Tibial artery (tissue), 4 donors: ENCODE results near the gene ANKS3.

Experiments used
- DNase-seq, 2 donors: peaks; one replicate each; pipeline ENCODE4 v3.0.0-alpha.2; 2019
- H3K27ac ChIP-seq, 2 donors: fragments of 200-600 bp; sonication (generic) in 1 of 2; 1 replicate in 1 of 2; 2 replicates in 1 of 2; pipeline ENCODE4 v1.5.1; 2018 to 2019; ENCODE audit warnings: mild to moderate bottlenecking in 1 of 2
- H3K27me3 ChIP-seq, 2 donors: fragments of 200-600 bp; sonication (generic) in 1 of 2; one replicate each; pipeline versions ENCODE4 v1.5.1 to v1.6.0; 2016 to 2019
- H3K36me3 ChIP-seq, 3 donors: fragments of 200-600 bp; sonication (generic) in 2 of 3; one replicate each; pipeline ENCODE4 v1.5.1; 2016 to 2019; ENCODE audit warnings: mild to moderate bottlenecking in 2 of 3
- H3K4me1 ChIP-seq, 4 donors: fragments of 200-600 bp; sonication (generic) in 2 of 4; 1 replicate in 3 of 4; 2 replicates in 1 of 4; pipeline ENCODE4 v1.5.1; 2016 to 2019
- H3K4me3 ChIP-seq, 2 donors: fragments of 200-600 bp; sonication (generic) in 1 of 2; 1 replicate in 1 of 2; 2 replicates in 1 of 2; pipeline ENCODE4 v1.5.1; 2018 to 2019; ENCODE audit warnings: mild to moderate bottlenecking in 2 of 2
- H3K9me3 ChIP-seq, 3 donors: fragments of 200-600 bp; sonication (generic) in 1 of 3; one replicate each; pipeline ENCODE4 v1.5.1; 2016 to 2019
- CTCF ChIP-seq, 2 experiments: fragments of 200-600 bp in 1 of 2; fragments of 450-650 bp in 1 of 2; IDR thresholded peaks; one replicate each; pipeline ENCODE4 v1.5.1; 2017 to 2019; ENCODE audit warnings: antibody characterized with exemption in 2 of 2, mild to moderate bottlenecking in 1 of 2, moderate library complexity in 1 of 2
- intact Hi-C: fragments of 100-400 bp; cut with DNase I; formaldehyde crosslinking; loops from one replicate; pipeline ENCODE4 v1.15.0; 2023; ENCODE audit warnings: low total_unique reads

The ANKS3 gene

DNA sequence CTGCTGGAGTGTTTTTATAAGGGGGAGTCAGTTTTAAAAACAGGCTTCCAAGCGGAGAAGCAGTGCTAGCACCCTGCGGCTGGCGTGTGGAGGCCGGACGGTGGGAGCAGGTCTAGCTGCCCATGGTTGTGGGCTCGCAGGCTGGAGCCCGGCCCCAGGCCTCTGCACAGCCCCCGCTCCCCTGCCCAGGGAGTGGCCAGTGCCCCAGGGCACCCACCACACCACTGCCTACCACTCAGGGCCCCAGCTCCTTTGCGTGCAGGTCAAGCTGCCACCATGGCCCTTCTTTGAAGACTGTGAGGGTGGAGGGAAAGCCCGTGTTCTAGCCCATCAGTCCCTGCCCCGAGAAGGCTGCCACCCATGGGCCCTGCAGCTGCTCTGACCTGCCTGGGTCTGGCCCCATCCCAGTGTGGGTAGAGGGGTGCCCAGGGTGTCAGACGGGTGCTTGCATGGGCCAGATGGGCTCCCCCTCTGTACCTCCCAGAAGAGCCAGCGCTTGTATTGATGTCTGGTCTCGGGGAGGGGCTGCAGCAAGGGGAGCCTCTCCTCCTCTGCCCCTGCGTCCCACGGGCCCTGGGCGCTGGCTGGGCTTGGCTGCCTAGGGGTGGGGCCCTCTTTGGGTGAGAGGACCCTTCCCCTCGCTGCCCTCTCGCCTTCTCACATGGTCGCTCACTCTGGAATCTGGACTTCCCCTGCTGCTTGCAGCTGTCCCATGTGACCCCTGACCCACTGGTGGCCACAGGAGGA lies 42.2 kb downstream of the ANKS3 start:
- H3K27ac ChIP-seq, result no peak overlapping the region
- DNase-seq, result peak in 1 of 2 donors; percentile 66
- no peaks in the 10 kb centered on the region for H3K27me3 ChIP-seq
- H3K9me3 ChIP-seq, result no peaks in the 10 kb centered on the region
- peaks cover 0 to 40% (median 16%) of the 10 kb centered on the region in 4 donors for H3K4me1 ChIP-seq
- H3K4me3 ChIP-seq, result no peak overlapping the region
- H3K36me3 ChIP-seq, result peaks cover 4 to 61% (median 38%) of the 10 kb centered on the region in 3 donors
- no peak for TF ChIP-seq CTCF (IDR thresholded peaks at IDR 0.05)
- intact Hi-C loops, result no loop called here

DNA sequence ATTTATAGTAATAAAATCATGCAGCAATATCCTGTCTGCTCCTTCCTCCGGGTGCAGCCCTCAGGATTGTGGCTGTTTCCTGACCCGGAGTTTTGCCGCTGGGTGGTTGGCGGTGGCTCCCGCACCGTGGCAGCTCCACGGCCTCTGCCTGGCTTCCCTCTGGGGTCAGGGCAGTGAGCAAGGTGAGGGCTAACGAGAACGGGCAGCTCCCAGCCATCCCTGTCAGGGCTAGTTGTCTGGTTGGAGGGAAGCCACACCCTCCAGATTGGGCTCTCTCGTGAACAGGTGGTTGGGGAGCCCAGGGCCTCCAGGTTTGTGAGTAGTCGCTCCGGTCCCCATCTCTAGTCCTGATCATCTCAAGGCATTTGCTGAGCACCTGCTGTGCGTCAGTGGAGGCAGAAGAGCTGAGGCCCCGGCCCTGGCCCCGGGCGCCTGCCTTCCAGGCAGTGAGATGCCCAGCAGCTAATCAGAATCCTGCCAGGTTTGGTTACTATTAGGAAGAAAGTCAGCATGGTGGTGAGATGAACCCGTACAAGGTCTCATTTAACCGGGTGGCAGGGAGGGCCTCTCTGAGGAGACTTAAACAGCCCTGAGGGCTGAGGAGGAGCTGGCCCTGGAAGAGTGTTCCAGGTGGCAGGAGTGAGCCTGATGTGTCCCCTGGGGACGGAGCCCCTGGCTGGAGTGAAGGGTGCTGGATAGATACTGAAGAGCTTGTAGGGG lies 43.0 kb downstream of the ANKS3 start:
- H3K36me3 ChIP-seq, result peaks cover 6 to 61% (median 37%) of the 10 kb centered on the region in 3 donors
- no peak for TF ChIP-seq CTCF (IDR thresholded peaks at IDR 0.05)
- no peak overlapping the region for H3K27ac ChIP-seq
- no peak overlapping the region for H3K4me3 ChIP-seq
- intact Hi-C loops, result no loop called here
- H3K27me3 ChIP-seq, result no peaks in the 10 kb centered on the region
- peaks cover 0 to 34% (median 16%) of the 10 kb centered on the region in 4 donors for H3K4me1 ChIP-seq
- H3K9me3 ChIP-seq, result no peaks in the 10 kb centered on the region
- no peak for DNase-seq

DNA sequence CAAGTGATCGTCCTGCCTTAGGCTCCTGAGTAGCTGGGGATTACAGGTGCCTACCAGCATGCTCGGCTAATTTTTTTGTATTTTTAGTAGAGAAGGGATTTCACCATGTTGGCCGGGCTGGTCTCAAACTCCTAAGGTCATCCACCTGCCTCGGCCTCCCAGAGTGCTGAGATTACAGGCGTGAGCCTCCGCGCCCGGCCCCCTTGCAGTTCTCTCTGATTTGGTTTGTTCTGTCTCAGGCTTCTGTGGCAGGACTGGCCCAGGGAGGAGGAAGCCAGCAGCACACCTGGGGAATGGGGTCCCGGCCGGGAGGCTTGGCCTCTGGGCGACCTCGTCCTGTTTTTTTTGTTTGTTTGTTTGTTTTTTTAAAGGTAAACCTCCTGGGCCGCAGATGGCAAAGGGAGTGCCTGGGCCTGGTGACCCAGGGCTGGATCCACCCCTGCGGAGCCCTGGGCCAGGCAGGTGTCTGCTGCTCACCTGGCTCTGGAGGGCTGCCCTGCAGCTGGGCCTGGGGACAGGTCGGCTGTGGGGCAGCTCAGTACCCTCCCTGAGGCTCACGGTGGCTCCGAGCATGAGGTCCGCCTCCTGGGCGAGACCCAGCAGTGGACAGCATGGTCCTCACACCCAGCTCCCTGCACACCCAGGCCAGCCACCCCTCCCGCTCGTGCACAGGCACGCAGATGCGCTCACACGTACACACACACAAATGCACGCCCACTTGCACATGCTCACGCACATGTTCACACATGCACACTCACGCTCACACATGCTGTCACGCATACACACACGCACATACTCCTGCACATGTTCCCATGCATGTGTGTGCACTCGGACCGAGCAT lies 44.0 kb downstream of the ANKS3 start:
- intact Hi-C loops, result no loop called here
- Histone ChIP-seq H3K9me3 (no peaks in the 10 kb centered on the region), H3K4me1 (peaks cover 0 to 24% (median 14%) of the 10 kb centered on the region in 4 donors), H3K27ac (no peak overlapping the region), H3K4me3 (no peak overlapping the region), H3K36me3 (peaks cover 6 to 61% (median 37%) of the 10 kb centered on the region in 3 donors), H3K27me3 (no peaks in the 10 kb centered on the region)
- TF ChIP-seq CTCF (IDR thresholded peaks at IDR 0.05), result no peak
- no peak for DNase-seq

- no peak for DNase-seq
- no peak overlapping the region for H3K27ac ChIP-seq
- no peak overlapping the region for H3K4me3 ChIP-seq
- intact Hi-C loops, result no loop called here
- H3K36me3 ChIP-seq, result peaks cover 13 to 67% (median 46%) of the 10 kb centered on the region in 3 donors
- H3K4me1 ChIP-seq, result peaks cover 0 to 15% (median 5%) of the 10 kb centered on the region in 4 donors
- H3K9me3 ChIP-seq, result no peaks in the 10 kb centered on the region
- no peak for TF ChIP-seq CTCF (IDR thresholded peaks at IDR 0.05)
- no peaks in the 10 kb centered on the region for H3K27me3 ChIP-seq
Measured at GRCh38 chr16:4689091-4689671, 44.9 kb downstream of the ANKS3 start.

- H3K27me3 ChIP-seq, result no peaks in the 10 kb centered on the region
- H3K9me3 ChIP-seq, result no peaks in the 10 kb centered on the region
- intact Hi-C loops, result no loop called here
- no peak for TF ChIP-seq CTCF (IDR thresholded peaks at IDR 0.05)
- peaks cover 0 to 13% (median 5%) of the 10 kb centered on the region in 4 donors for H3K4me1 ChIP-seq
- peak in 1 of 2 donors; percentile 62 for DNase-seq
- H3K36me3 ChIP-seq, result peaks cover 16 to 72% (median 51%) of the 10 kb centered on the region in 3 donors
- H3K27ac ChIP-seq, result no peak overlapping the region
- no peak overlapping the region for H3K4me3 ChIP-seq
Measured at GRCh38 chr16:4688674-4689045, 45.4 kb downstream of the ANKS3 start.
